ENCODE measurements around the gene SIM1.

The SIM1 gene

DNA sequence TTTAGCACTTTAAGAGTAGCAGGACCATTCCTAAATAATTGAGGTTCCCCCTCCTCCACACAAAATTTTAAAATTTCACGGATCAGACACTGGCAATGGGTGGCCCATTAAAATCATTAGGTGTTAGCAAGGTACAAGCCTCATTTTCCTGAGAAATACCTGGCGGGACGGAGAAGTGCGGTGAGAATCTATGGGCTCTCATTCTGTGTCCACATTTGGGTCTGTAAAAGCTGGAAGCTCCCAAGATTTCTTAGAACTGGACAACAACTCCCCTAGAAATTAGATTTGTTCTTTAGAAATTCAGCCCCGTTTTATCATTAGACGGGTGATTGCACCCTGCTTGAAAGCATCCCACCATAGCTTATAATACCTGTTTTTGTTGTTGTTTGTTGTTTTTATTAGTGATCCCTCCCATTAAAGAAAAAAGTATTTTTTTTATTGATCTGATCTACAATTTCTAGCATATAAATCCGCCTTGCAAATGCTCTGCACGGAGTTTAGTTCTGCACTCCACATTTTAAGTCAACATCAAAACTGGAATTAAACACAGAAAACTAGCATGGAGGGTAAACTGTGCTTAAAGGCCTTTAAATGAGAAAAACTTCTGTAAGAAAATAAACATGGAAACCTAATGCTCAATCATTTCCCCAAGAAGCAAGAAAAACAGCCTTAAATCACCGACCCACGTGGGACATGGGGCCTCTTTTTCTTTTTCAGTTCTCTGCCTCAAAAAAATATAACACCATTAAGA, 5.7 kb downstream of the SIM1 start:
- TF ChIP-seq MAX (IDR thresholded peaks at IDR 0.05; ENCODE audit: low read depth, low read length) (no peak), CTCF (IDR thresholded peaks at IDR 0.05; ENCODE audit: low read depth, low read length) (no peak), POLR2A (IDR thresholded peaks at IDR 0.05; ENCODE audit: extremely low read depth, insufficient read length) (no peak), MYC (IDR thresholded peaks at IDR 0.05; ENCODE audit: low read depth, low read length) (no peak)
- no peak overlapping the region for H3K4me3 ChIP-seq (ENCODE audit: low read depth, low read length)
- DNase-seq (ENCODE audit: low read depth): no peak

DNA sequence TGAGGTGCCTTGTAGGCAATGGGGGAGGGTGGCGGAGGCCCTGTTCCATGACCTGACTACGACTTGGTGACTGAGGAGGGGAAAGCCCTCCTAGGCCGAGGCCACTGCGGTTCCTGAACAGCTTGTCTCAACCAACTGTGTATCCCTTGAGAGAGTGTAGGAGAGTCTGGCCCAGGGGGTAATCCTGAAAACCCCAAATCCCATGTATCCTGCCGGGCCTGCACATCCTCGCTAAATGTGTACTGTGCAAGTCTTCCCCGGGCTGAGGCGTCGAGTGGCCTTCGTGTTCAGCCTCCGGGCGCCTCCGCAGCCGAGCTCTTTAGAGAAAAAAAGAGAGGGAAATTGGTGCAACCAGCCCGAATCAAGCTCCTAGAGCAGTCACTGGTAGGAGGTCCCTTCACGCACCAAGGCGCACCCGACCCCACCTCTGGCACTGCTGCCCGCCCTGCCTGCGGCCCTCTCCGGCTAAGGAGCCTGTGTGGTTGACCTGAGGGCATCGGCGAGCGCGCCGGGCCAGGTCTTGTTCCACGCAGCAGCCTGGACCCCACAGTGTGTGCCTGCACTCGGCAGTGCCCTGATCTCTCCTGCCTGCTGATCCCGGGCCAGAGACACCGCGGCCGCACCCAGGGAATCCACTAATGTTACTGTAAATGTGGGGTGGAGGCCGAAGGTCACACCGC, 7.3 kb downstream of the SIM1 start:
- TF ChIP-seq CTCF (IDR thresholded peaks at IDR 0.05; ENCODE audit: low read depth, low read length) (no peak), MYC (IDR thresholded peaks at IDR 0.05; ENCODE audit: low read depth, low read length) (no peak), MAX (IDR thresholded peaks at IDR 0.05; ENCODE audit: low read depth, low read length) (no peak), POLR2A (IDR thresholded peaks at IDR 0.05; ENCODE audit: extremely low read depth, insufficient read length) (no peak)
- no peak overlapping the region for H3K4me3 ChIP-seq (ENCODE audit: low read depth, low read length)
- DNase-seq (ENCODE audit: low read depth): no peak

DNA sequence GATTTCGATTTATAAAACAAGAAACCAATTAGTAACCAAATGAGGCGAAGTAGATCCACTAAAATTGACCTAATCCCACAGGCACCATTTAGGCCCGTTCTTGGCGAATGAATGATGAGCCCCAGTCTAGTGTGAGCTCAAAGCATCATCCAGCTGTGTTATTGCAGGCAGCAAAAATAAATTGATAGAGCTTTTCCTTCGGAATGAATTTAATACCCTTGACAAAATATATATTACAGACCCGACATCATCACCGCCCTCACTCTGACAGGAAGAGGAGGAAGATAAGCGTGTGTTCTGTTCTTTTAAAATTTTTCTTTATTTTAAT, 7.8 kb downstream of the SIM1 start:
- DNase-seq (ENCODE audit: low read depth): no peak
- TF ChIP-seq POLR2A (IDR thresholded peaks at IDR 0.05; ENCODE audit: extremely low read depth, insufficient read length) (no peak), MAX (IDR thresholded peaks at IDR 0.05; ENCODE audit: low read depth, low read length) (no peak), CTCF (IDR thresholded peaks at IDR 0.05; ENCODE audit: low read depth, low read length) (no peak), MYC (IDR thresholded peaks at IDR 0.05; ENCODE audit: low read depth, low read length) (no peak)
- H3K4me3 ChIP-seq (ENCODE audit: low read depth, low read length): no peak overlapping the region

GRCh38 chr6:100456141-100456907, 8.4 kb downstream of the SIM1 start:
- TF ChIP-seq MYC (IDR thresholded peaks at IDR 0.05; ENCODE audit: low read depth, low read length) (no peak), POLR2A (IDR thresholded peaks at IDR 0.05; ENCODE audit: extremely low read depth, insufficient read length) (no peak), MAX (IDR thresholded peaks at IDR 0.05; ENCODE audit: low read depth, low read length) (no peak), CTCF (IDR thresholded peaks at IDR 0.05; ENCODE audit: low read depth, low read length) (no peak)
- DNase-seq (ENCODE audit: low read depth): no peak
- H3K4me3 ChIP-seq (ENCODE audit: low read depth, low read length): no peak overlapping the region

DNA sequence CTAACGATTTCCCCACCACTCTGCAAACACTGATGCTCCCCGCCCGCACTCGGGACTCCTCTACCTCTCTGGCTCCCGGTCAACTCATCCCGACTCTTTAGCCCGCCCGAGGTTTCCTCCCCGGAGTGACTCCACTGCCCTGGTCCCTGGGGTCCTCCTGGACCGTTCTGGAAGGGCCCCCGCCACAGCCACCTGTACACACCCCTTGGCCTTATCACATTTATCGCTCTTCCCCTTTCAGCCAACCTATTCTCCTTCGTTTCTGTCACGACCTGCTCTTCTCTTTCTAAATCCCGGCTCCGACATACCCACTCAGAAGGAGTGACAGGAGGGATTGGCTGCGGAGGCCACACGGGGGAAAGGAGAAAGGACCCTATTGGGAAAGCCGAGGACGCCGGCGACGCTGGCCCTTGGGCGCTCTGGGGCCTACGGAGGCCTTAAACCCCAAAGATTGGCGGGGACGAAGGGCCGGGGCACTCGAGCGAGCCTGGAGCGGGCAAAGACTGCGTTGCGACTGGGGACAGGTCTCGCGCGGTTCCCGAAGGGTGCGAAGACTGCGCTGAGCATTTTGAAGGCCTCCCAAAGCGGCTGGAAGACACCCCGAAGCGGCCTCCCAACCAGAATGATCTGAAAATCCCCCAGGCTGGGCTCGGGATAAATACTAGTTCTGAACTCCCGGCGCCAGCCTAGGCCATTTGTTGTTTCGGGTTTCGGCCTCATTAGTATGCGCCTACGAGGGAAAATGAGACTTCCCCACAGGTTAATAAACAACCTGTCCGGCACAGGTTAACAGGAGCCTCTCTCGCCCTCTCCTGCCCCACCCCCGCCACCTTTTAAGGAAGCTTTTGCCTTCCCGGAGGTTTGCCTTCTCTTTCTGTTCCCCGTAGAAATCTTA, 9.2 kb downstream of the SIM1 start:
- TF ChIP-seq MAX (IDR thresholded peaks at IDR 0.05; ENCODE audit: low read depth, low read length) (no peak), POLR2A (IDR thresholded peaks at IDR 0.05; ENCODE audit: extremely low read depth, insufficient read length) (no peak), MYC (IDR thresholded peaks at IDR 0.05; ENCODE audit: low read depth, low read length) (no peak)
- H3K4me3 ChIP-seq (ENCODE audit: low read depth, low read length): no peak overlapping the region
- DNase-seq (ENCODE audit: low read depth): no peak
